C1 segment of cervical spinal cord (tissue), 14 donors: Measurements from ENCODE around the gene CDK14.
"Not testable (repeated sequence)": the region's sequence is repeated elsewhere in the genome, so short reads cannot be mapped to it uniquely, and the experiment has no call there.

ENCODE experiments used
- DNase-seq, 14 donors: peaks; one replicate each; lab custom pipeline; 2025; lab: John Stamatoyannopoulos, UW

The CDK14 gene

DNA sequence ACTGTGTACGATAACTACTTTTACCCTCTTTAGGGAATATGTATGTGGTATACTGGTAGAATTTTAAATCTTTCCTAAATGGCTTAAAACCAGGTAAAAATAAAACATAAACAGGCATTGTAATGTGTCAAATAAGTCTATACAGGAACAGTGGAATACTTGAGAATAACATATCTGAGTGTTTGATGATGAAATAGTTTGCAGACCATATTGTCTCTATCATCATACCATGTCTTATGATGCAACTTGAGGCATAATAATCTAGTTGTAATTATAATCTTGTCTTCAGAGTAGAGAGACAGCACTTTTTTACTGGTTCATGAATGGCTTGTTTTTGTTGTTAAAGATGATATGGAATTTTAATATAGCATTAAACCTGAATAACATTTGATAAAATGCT, 293.5 kb downstream of the CDK14 start:
- no peak for DNase-seq

DNA sequence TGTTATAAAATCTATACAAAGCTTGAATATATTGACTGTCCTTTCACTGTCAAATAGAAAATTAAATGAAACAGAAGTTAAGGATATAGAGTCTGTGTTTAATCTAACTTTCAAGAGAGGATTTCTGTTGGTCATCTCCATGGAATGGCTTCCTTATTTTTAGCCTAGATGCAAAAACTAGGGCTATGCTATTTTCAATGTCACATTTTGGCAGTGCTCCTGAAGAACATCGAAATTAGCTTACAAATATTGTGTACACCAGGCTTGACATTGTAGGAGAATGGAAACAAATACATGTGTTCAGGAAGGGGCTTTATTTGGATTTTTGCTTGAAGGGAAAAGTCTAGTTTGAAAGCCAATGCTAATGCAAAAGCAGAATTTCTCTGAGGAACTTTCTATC, 295.4 kb downstream of the CDK14 start:
- DNase-seq = no peak

DNA sequence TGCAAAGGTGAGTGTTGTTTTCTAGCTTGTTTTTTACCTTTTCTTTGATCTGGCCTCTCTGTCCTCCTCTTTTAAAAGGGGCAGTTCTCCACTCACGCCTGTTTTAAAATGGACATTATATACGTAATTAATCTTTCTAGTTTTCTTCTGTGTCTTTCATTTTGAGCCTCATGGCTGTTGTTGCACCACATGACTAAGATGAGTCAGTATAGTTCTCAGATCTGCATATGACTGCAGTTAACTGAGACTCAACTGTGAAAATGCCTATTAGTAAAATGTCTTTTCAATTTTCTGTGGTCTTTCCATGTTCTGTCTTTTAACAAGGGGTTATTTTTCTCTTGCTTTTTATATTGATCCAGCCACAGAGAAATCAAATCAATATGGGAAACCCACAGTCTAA, 296.1 kb downstream of the CDK14 start:
- no peak for DNase-seq

DNA sequence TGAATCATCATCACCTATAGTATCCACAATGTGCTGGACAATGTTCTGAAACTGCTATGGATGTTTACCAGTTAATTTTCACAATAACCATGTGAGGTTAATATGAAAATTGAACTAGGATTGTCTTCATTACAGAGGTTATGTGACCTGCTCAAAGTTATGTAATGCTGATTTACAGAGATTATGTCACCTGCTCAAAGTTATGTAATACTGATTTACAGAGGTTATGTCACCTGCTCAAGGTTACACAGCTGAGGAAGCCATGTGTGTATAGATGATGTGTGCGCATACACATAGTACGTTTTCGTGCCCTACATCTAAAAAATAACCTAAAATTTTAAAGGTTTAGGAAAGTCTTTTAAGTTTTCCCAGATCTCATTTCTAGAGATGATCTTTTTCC, 298.0 kb downstream of the CDK14 start:
- DNase-seq = no peak

- no peak for DNase-seq
These were observed 300.3 kb downstream of the CDK14 start for GRCh38 chr7:90896458-90896857.

DNA sequence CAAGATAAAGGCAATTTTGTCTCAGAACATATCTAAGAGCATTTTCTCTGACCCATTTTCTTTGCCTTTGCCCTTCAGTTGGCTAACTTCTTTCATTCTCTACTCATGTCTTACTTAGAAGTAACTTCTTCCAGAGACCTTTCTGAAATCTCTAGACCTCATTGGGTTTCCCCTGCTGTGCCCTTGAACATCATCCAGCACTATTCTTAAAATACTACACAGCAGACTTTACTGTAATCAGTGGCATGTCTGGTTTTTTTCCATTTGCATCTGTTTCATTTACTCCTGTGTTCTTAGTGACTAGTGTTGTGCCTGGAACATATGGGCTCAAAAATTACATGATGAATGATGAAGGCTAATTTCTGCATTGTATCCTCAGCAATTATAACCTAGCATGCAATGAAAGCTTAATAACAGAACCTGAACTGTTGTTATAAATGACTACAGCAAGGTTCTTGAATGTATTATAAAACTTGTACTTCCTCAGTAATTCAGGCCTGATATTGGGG, 301.9 kb downstream of the CDK14 start:
- DNase-seq = no peak

- DNase-seq = no peak
These were observed 304.7 kb downstream of the CDK14 start for GRCh38 chr7:90900628-90901356.

- no peak for DNase-seq
These were observed 307.7 kb downstream of the CDK14 start for GRCh38 chr7:90903841-90904240.

DNA sequence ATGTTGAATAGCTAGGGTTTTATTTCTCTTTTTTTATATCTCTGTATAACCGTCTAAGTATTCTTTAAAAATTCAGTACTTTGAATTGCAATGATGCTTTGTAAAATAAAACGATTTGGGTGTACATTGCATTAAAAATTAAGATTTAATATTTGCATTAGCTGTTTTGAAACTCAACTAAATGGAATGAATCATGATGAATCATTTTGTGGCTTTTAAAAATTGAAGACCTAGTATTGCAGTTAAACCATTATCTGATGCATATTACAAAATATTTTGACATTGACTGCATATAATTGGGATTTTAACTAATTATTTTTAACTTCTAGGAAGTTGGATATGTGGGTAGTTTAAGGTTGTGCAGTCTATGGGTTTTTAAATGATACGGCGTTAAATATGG, 314.0 kb downstream of the CDK14 start:
- DNase-seq = no peak

DNA sequence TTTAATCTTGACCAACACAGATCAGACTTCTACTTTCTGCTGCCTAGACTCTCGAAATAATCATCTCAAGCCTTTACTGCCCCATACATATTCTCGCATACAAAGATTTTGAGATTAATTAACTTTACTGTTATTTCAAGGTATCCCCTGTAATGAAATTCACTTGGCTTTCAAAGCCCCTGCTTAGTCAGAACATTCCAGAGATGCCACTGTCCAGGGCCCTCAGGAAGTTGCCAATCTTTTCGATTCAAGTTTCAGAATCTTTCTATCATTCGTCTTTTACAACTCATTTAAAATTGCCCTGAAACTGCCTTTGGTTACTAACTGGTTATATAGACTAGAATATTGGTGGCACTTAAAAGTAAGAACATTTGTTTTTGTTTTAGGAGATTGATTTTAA, 320.2 kb downstream of the CDK14 start:
- DNase-seq = peak in 1 of 14 donors; percentile 21

DNA sequence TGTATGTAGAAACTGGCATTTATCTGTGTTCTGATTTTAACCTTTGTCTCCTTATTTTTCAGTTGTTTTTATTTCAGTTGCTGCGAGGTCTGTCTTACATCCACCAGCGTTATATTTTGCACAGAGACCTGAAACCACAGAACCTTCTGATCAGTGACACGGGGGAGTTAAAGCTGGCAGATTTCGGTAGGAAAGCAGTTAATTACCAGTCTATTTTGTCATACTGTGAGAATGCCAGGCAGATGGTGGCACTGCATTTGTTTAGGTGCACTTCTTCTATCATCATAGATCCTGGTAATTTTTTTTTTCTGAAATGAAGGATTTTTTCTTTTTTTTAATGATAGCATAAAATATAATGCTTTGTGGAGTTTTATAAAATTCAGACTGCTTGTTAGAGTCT, 321.4 kb downstream of the CDK14 start:
- DNase-seq = peak in 1 of 14 donors; percentile 34

GRCh38 chr7:90918303-90918702, 322.2 kb downstream of the CDK14 start:
- peak in 1 of 14 donors; percentile 16 for DNase-seq

DNA sequence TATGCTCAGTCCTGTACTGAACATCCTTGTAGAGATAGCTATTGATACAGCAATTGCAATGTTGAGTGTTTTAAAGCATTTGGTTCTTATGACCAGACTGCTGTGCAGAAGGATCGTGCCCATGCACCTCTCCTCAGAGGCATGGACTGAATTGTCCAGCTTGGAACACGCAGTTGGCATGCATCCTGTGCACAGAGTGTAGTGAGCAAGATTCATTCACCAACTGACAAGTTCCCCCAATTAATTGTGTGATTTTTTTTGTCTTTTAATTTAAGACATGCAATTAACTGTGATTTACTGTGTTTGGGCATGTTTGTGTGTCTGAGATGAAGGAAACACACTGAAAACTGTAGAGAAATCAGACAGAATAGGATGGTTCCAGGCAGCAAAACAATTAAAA, 323.7 kb downstream of the CDK14 start:
- peak in 1 of 14 donors; percentile 68 for DNase-seq

DNA sequence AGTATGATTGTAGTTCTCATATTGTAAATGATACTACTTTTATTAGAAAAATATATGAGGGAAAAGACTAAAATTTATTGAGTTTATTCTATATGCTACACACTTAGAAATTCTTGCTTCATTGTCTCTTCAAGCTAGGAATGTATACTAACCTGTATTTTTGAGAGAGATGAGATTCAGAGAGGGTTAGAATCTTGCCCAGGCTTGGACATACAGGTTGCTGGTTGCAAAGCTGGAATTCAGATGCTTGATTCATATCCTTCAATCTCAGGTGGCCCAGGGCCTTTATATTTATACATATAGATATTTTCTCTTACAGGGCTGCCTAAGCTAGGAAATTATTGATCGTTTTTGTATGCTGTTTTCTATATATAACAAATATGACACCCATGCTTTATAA, 324.2 kb downstream of the CDK14 start:
- peak in 1 of 14 donors; percentile 5 for DNase-seq

GRCh38 chr7:90923541-90923997, 327.4 kb downstream of the CDK14 start:
- DNase-seq = no peak

GRCh38 chr7:90928700-90929424, 332.7 kb downstream of the CDK14 start:
- not testable (repeated sequence) for DNase-seq

DNA sequence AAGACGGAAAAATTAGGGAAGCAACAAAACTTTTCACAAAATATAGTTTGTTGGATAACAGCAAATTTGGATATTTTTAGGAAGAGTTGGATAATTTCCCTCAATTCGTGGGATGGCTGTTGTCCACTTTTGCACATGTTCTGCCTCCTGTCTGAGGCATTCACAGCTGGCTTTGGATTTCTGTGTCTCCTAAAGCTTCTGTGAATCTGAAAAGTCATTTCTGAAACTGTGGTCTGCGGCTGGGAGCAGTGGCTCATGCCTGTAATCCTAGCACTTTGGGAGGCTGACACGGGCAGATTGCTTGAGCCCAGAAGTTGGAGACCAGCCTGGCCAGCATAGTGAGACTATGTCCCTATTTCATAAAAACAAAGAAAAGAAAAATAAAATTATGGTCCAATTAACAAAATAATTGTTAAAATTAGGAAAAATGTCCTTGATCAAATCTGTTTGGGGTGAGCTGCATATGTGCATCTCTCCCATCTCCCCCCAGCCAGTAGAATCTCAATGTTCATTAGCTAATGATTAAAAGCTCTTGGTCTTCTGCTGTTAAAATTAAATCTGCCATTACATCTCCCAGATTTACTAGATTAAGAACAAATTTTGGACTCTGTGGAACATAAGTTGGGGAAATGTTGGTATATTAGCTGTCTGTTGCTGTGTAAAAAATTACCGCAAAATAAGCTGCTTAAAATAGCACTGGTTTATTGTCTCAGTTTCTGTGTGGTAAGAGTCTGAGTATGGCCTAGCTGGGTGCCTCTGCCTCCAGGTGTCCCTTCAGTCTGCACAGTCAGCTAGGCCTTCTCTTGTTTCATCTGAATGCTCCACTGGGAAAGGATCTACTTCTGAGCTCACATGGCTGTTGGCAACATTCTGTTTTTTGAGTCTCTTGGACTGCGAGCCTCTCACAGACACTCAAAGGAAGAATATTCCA, 336.1 kb downstream of the CDK14 start:
- DNase-seq = peak in 1 of 14 donors; percentile 16

- no peak for DNase-seq
These were observed 336.9 kb downstream of the CDK14 start for GRCh38 chr7:90933041-90933440.

DNA sequence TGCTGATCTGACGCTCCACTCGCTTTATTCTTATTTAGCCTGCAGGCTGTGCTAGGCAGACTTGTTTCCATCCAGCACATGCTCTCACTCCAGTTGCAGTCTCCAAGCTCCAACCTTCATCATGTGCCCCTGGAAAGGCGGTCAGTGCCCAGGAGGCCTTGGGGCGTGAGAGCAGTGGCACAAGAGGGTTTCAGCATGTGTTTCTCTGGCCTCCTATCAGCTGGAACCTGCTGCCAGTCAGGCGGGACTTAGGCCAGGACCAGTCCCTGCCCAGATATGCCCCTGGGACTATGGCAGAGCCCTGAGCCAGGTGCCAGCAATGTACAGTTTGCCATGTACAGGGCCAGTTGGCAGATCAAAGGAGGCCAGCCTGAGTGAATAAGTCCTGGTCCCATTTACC, 337.9 kb downstream of the CDK14 start:
- peak in 1 of 14 donors; percentile 82 for DNase-seq

GRCh38 chr7:90938371-90938770, 342.2 kb downstream of the CDK14 start:
- no peak for DNase-seq

DNA sequence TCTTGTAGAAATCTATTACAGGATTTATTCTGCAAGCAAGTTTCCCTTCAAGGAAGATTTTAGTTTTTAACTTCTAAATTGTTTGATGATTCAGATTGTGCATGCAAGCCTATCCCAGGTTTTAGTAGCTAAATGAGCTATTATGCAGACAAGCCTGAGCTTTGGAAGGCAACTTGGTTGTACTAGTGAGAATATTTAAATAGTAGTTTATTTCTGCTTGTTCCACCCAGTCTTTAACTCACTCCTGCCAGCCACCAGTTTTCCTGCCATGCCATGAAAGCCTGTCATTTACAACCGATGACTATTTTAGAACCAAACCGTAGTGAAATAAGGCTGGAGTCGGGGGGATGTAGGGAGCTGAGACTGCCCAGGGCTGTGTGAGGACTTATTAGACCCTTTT, 343.5 kb downstream of the CDK14 start:
- no peak for DNase-seq

DNA sequence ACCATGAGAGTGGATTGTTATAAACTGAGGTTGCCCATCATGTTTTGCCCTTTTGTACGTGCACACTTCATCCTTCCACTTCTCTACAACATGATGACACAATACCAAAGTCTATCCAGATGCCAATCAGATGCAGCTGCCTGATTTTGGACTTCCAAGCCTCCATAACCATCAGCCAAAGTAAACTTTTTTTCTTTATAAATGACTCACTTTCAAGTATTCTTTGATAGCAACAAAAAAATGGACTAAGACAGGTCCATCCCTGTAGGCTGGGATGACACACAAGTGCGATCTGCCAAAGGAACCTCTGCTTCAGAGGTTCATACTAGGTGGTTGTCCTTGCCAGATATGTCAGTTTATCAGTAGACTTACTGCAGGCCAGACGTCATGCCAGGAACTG, 347.9 kb downstream of the CDK14 start:
- no peak for DNase-seq
